SU-DHL-6 (cell line): Measurements from ENCODE around the gene SH3PXD2A.

ENCODE experiments used
- H2AFZ ChIP-seq: fragments of 200-600 bp; sonication (generic); 2 replicates; pipeline ENCODE4 v1.6.1; 2014; ENCODE audit warnings: low read depth, mild to moderate bottlenecking, moderate library complexity, mixed read lengths, antibody characterized with exemption, low read length; ENCODE audit not compliant: severe bottlenecking
- H3F3A ChIP-seq: fragments of 200-600 bp; shearing (Covaris generic); 2 replicates; pipeline ENCODE4 v1.6.0; 2016; ENCODE audit warnings: antibody characterized with exemption, mild to moderate bottlenecking; ENCODE audit not compliant: insufficient read depth
- H3K27ac ChIP-seq: fragments of 200-600 bp; sonication (generic); 2 replicates; pipeline ENCODE4 v1.5.1; 2016; ENCODE audit warnings: low read depth, mild to moderate bottlenecking, low read length, moderate library complexity, mixed read lengths
- H3K27me3 ChIP-seq: fragments of 200-600 bp; sonication (generic), shearing (Covaris generic); 2 replicates; pipeline ENCODE4 v1.6.0; 2014; ENCODE audit warnings: mild to moderate bottlenecking, low read length
- H3K36me3 ChIP-seq: fragments of 200-600 bp; sonication (generic); 2 replicates; pipeline ENCODE4 v1.6.1; 2014; ENCODE audit warnings: mild to moderate bottlenecking, low read length, mixed read lengths
- H3K4me2 ChIP-seq: fragments of 300-600, 200-600 bp; shearing (Covaris generic), sonication (generic); 2 replicates; pipeline ENCODE4 v1.6.0; 2014; ENCODE audit warnings: low read length, low read depth, mild to moderate bottlenecking; ENCODE audit not compliant: poor library complexity, severe bottlenecking
- H3K4me3 ChIP-seq: fragments of 200-600 bp; sonication (generic); 2 replicates; pipeline ENCODE4 v1.5.1; 2014; ENCODE audit warnings: antibody characterized with exemption, low read length, mild to moderate bottlenecking, mixed read lengths; ENCODE audit not compliant: insufficient read depth, poor library complexity, severe bottlenecking
- H3K79me2 ChIP-seq: fragments of 200-600 bp; sonication (generic); 2 replicates; pipeline ENCODE4 v1.6.1; 2014; ENCODE audit warnings: mild to moderate bottlenecking, low read length, moderate library complexity; ENCODE audit not compliant: insufficient read depth
- H3K9ac ChIP-seq: fragments of 200-600 bp; sonication (generic); 2 replicates; pipeline ENCODE4 v1.7.0; 2014; ENCODE audit warnings: mild to moderate bottlenecking, low read length
- H3K9me2 ChIP-seq: fragments of 200-600 bp; sonication (generic); replicated peaks from 2 replicates; pipeline ENCODE4 v1.6.1; 2014; ENCODE audit warnings: low read length; ENCODE audit not compliant: insufficient read depth
- H3K9me3 ChIP-seq: fragments of 200-600 bp; sonication (generic); 2 replicates; pipeline ENCODE4 v1.6.1; 2014; ENCODE audit warnings: low read length, mixed read lengths; ENCODE audit not compliant: insufficient read depth
- H4K20me1 ChIP-seq: fragments of 200-600 bp; sonication (generic); 2 replicates; pipeline ENCODE4 v1.6.1; 2014; ENCODE audit warnings: low read depth, mild to moderate bottlenecking, antibody characterized with exemption, low read length, moderate library complexity, mixed read lengths
- EZH2phosphoT487 ChIP-seq: fragments of 200-600 bp; sonication (generic), shearing (Covaris generic); conservative IDR thresholded peaks from 2 replicates; pipeline ENCODE4 v1.6.1; 2018; ENCODE audit warnings: mild to moderate bottlenecking, antibody characterized with exemption, low read length, moderate library complexity, mixed read lengths
- TF ChIP-seq, protein P1 (sequence below): fragments of 200-600 bp; sonication (generic); IDR thresholded peaks from one replicate; pipeline ENCODE4 v1.5.1; 2017; ENCODE audit warnings: antibody characterized with exemption, mild to moderate bottlenecking, low read length, moderate library complexity; ENCODE audit not compliant: insufficient read depth, poor library complexity, severe bottlenecking

SH3PXD2A gene

DNA sequence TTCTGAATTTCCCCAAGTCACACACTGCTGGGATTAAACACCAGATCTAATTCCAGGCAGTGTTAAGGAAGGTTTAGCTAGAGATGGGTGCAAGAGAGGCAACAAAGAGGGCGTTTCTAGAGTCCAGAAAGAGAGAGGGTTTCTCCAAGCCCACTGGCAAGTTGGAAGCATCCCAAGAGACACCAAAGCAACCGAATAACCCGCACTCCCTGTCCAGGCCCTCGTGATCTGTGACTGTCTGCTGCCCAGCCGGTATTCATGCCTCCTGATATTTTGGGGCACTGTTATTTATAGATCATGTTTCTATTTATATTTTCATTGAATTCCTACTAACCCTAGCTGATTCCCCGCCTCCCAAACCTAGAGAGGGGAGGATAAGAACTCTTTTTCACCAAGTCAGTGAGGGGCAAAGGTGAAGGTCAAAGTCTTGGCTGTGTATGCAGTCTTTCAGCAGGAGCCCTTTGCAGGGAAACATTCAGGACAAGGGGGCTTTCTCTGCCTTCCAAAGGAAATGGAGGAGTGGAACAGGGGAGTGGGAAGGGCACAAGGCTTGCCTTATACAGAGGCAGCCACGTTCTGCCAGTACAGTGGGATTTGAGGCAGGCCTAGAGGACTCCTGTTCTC is 103.6 kb downstream of the SH3PXD2A start:
- no peaks in the 10 kb centered on the region for H3K79me2 ChIP-seq
- H3K27me3 ChIP-seq, result no peaks in the 10 kb centered on the region
- H4K20me1 ChIP-seq, result no peaks in the 10 kb centered on the region
- no peak overlapping the region for H3K9ac ChIP-seq
- H3K9me3 ChIP-seq, result no peaks in the 10 kb centered on the region
- no peak overlapping the region for H2AFZ ChIP-seq
- TF ChIP-seq, protein P1, sequence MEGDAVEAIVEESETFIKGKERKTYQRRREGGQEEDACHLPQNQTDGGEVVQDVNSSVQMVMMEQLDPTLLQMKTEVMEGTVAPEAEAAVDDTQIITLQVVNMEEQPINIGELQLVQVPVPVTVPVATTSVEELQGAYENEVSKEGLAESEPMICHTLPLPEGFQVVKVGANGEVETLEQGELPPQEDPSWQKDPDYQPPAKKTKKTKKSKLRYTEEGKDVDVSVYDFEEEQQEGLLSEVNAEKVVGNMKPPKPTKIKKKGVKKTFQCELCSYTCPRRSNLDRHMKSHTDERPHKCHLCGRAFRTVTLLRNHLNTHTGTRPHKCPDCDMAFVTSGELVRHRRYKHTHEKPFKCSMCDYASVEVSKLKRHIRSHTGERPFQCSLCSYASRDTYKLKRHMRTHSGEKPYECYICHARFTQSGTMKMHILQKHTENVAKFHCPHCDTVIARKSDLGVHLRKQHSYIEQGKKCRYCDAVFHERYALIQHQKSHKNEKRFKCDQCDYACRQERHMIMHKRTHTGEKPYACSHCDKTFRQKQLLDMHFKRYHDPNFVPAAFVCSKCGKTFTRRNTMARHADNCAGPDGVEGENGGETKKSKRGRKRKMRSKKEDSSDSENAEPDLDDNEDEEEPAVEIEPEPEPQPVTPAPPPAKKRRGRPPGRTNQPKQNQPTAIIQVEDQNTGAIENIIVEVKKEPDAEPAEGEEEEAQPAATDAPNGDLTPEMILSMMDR, result no peak
- TF ChIP-seq EZH2phosphoT487, result no peak
- H3F3A ChIP-seq, result no peaks in the 10 kb centered on the region
- H3K4me2 ChIP-seq, result no peak overlapping the region
- no peak overlapping the region for H3K4me3 ChIP-seq
- no peaks in the 10 kb centered on the region for H3K36me3 ChIP-seq
- no peak overlapping the region for H3K27ac ChIP-seq
- no peaks in the 10 kb centered on the region for H3K9me2 ChIP-seq

DNA sequence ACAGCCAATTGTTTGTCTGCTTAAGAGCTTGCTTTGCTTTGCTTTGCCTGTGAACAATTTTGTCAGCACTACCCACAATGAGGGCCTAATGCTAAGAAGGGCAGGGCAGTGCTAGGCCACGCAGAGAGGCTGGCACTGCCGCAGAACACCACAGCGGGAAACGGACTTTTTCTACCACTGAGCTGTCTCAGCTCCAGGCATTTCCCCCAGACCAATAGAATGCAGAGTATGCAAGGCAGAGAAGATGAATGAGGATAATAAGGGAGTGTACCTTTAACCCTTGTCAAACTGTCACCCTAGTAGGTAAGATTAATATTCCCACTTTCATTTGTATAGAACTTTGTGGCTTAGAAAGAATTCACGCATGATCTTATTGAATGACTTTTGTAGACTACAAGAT is 104.5 kb downstream of the SH3PXD2A start:
- Histone ChIP-seq H3K79me2 (no peaks in the 10 kb centered on the region), H3K9me3 (no peaks in the 10 kb centered on the region), H3K9me2 (no peaks in the 10 kb centered on the region), H3K4me3 (no peak overlapping the region), H4K20me1 (no peaks in the 10 kb centered on the region), H3F3A (no peaks in the 10 kb centered on the region), H3K4me2 (no peak overlapping the region), H2AFZ (no peak overlapping the region), H3K27me3 (no peaks in the 10 kb centered on the region), H3K36me3 (no peaks in the 10 kb centered on the region), H3K9ac (no peak overlapping the region), H3K27ac (no peak overlapping the region)
- TF ChIP-seq, protein P1, result no peak

DNA sequence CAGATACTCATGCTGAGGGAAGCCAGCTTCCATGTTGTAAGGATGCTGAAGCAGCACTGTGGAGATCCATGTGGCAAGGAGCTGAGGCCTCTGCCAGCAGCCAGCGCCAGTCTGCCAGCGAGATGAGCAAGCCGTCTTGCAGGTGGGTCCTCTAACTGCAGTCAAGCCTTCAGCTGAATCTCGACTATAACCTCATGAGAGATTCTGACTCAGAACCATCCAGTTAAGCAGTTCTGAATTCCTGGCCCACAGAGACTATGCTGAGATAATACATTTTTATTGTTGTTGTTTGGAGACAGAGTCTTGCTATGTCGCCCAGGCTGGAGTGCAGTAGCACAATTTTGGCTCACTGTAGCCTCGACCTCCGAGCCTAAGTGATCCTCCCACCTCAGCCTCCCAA is 105.6 kb downstream of the SH3PXD2A start:
- no peaks in the 10 kb centered on the region for H3K9me3 ChIP-seq
- H3K4me2 ChIP-seq, result no peak overlapping the region
- H3F3A ChIP-seq, result no peaks in the 10 kb centered on the region
- no peak overlapping the region for H3K4me3 ChIP-seq
- no peaks in the 10 kb centered on the region for H4K20me1 ChIP-seq
- no peaks in the 10 kb centered on the region for H3K27me3 ChIP-seq
- no peaks in the 10 kb centered on the region for H3K9me2 ChIP-seq
- TF ChIP-seq, protein P1, result no peak
- no peak for TF ChIP-seq EZH2phosphoT487
- no peak overlapping the region for H3K9ac ChIP-seq
- H3K27ac ChIP-seq, result no peak overlapping the region
- H2AFZ ChIP-seq, result no peak overlapping the region
- no peaks in the 10 kb centered on the region for H3K79me2 ChIP-seq
- no peaks in the 10 kb centered on the region for H3K36me3 ChIP-seq

DNA sequence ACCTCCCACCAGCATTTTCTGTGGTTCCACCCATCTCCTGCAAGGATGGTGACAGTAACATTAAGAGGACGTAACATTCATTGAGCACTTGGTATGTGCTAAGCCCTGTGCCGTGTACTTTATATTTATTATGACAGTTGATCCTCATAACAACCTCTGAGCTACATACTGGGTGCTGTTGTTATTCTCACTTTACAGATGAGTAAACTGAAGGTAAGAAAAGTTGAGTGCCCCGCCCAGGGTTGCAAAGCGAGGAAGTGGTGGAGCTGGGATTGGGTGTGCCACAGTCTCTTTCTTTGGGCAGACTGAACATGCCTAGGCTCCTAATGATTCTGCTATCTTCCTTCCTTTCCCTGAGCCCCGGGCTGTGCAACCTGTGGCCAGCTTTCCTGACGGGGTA is 107.4 kb downstream of the SH3PXD2A start:
- no peak overlapping the region for H2AFZ ChIP-seq
- no peak overlapping the region for H3K4me3 ChIP-seq
- no peak overlapping the region for H3K4me2 ChIP-seq
- H3K9me3 ChIP-seq, result no peaks in the 10 kb centered on the region
- no peaks in the 10 kb centered on the region for H4K20me1 ChIP-seq
- H3K27ac ChIP-seq, result no peak overlapping the region
- H3K9ac ChIP-seq, result no peak overlapping the region
- TF ChIP-seq, protein P1, result no peak
- no peak for TF ChIP-seq EZH2phosphoT487
- no peaks in the 10 kb centered on the region for H3K9me2 ChIP-seq
- H3K36me3 ChIP-seq, result no peaks in the 10 kb centered on the region
- no peaks in the 10 kb centered on the region for H3F3A ChIP-seq
- H3K79me2 ChIP-seq, result no peaks in the 10 kb centered on the region
- no peaks in the 10 kb centered on the region for H3K27me3 ChIP-seq
